K562 (cell line): Measurements from ENCODE around the gene PPARD. TPM values are rescaled to one million over a fixed set of nuclear protein-coding genes. Genes with fewer than 3 reads are reported as not detected.
A peak's percentile ranks its signal among the peaks of the same experiment; 100 is the strongest.

Experiments
- HEY1 ChIP-seq: fragments of 250-450 bp; sonication (Bioruptor Pico); IDR thresholded peaks from 2 replicates; pipeline ENCODE4 v1.5.0; 2020; ENCODE audit warnings: mild to moderate bottlenecking, moderate library complexity, borderline replicate concordance
- HNRNPH1 ChIP-seq: fragments of 200-400 bp; formaldehyde crosslinking; optimal IDR thresholded peaks from 2 replicates; pipeline ENCODE3; 2017; ENCODE audit warnings: low read depth, mild to moderate bottlenecking, low read length, moderate library complexity
- HOXB6 ChIP-seq: fragments of 250-450 bp; sonication (Bioruptor Pico); IDR thresholded peaks from 2 replicates; pipeline ENCODE4 v1.5.1; 2022; ENCODE audit warnings: mild to moderate bottlenecking, borderline replicate concordance
- KDM5B ChIP-seq: fragments of 200-600 bp; sonication (generic); IDR thresholded peaks from 2 replicates; pipeline ENCODE4 v1.6.1; 2012; ENCODE audit warnings: low read depth, mild to moderate bottlenecking, moderate library complexity, low read length, control low read depth, inconsistent platforms; ENCODE audit not compliant: insufficient replicate concordance
- KHSRP ChIP-seq: fragments of 450-650 bp; IDR thresholded peaks from 2 replicates; pipeline ENCODE4 v1.6.1; 2017
- NFIC ChIP-seq: fragments of 450-650 bp; IDR thresholded peaks from 2 replicates; pipeline ENCODE4 v1.6.1; 2017; ENCODE audit warnings: mild to moderate bottlenecking, inconsistent platforms
- RFX1 ChIP-seq: fragments of 450-650 bp; IDR thresholded peaks from 2 replicates; pipeline ENCODE4 v1.6.1; 2016; ENCODE audit warnings: mild to moderate bottlenecking, moderate library complexity
- RFX5 ChIP-seq: IDR thresholded peaks from 2 replicates; pipeline ENCODE4 v1.6.1; 2011; ENCODE audit warnings: low read depth, mild to moderate bottlenecking, improper control_type of control experiment, low read length
- ZFP30 ChIP-seq: fragments of 250-450 bp; sonication (Bioruptor Pico); IDR thresholded peaks from 2 replicates; pipeline ENCODE4 v1.8.0; 2022; ENCODE audit warnings: moderate library complexity, mild to moderate bottlenecking, inconsistent platforms, borderline replicate concordance
- polyA plus RNA-seq, 8 experiments: library from polyadenylated mRNA; depleted of rRNA in 4 of 8; stranded (reverse) in 5 of 8; unstranded in 3 of 8; fragments of >200 nt; fragmentation: Nextera tagmentation in 2 of 8; fragmentation: Illumina TruSeq in 1 of 8; extraction: Ambion mirVana in 2 of 8; extraction: Trizol in 1 of 8; gene quantifications; 2 replicates each; pipeline versions ENCODE4 v1.2.1 to v1.2.3, GENCODE V29; 2011 to 2014; ENCODE audit warnings: inconsistent platforms in 1 of 8, missing spikeins in 1 of 8
- total RNA-seq, 7 experiments: library from RNA; depleted of rRNA in 6 of 7; stranded (reverse); fragments of >200 nt in 6 of 7; fragmentation: Illumina TruSeq in 2 of 7; extraction: Trizol in 2 of 7; gene quantifications; 2 replicates each; pipeline versions ENCODE4 v1.2.1 to v1.2.3, GENCODE V29; 2011 to 2021; ENCODE audit warnings: low replicate concordance in 1 of 7
- TF ChIP-seq, protein P1 (sequence below): fragments of 450-650 bp; IDR thresholded peaks from 2 replicates; pipeline ENCODE4 v1.6.1; 2018; ENCODE audit warnings: mild to moderate bottlenecking, low read depth; ENCODE audit not compliant: partially characterized antibody
- TF ChIP-seq, protein P2 (sequence below): fragments of 200-800 bp; sonication (Bioruptor generic); IDR thresholded peaks from 2 replicates; pipeline ENCODE4 v1.6.1; 2017; ENCODE audit warnings: missing genetic modification characterization, missing compliant biosample characterization
- TF ChIP-seq, protein P3 (sequence below), 2 experiments: fragments of 450-650 bp in 1 of 2; sonication (generic) in 1 of 2; formaldehyde crosslinking; conservative IDR thresholded peaks; 2 replicates each; pipeline versions ENCODE4 v1.4.0 to v1.8.1; 2020 to 2022; ENCODE audit warnings: mild to moderate bottlenecking in 1 of 2, missing genetic modification reagents in 1 of 2
- TF ChIP-seq, protein P4 (sequence below): fragments of 450-650 bp; IDR thresholded peaks from 2 replicates; pipeline ENCODE4 v1.6.1; 2017; ENCODE audit warnings: antibody characterized with exemption
- TF ChIP-seq, protein P5 (sequence below): fragments of 250-450 bp; sonication (Bioruptor Pico); IDR thresholded peaks from 2 replicates; pipeline ENCODE4 v1.9.0; 2021; ENCODE audit warnings: mild to moderate bottlenecking, inconsistent platforms

The PPARD gene
- total and polyA plus RNA-seq, 9 of the 15 experiments (the other 6 are each of a cell fraction or from before 2014, with no cell fraction given): 0.14 to 13.2 (median 3.8) TPM

DNA sequence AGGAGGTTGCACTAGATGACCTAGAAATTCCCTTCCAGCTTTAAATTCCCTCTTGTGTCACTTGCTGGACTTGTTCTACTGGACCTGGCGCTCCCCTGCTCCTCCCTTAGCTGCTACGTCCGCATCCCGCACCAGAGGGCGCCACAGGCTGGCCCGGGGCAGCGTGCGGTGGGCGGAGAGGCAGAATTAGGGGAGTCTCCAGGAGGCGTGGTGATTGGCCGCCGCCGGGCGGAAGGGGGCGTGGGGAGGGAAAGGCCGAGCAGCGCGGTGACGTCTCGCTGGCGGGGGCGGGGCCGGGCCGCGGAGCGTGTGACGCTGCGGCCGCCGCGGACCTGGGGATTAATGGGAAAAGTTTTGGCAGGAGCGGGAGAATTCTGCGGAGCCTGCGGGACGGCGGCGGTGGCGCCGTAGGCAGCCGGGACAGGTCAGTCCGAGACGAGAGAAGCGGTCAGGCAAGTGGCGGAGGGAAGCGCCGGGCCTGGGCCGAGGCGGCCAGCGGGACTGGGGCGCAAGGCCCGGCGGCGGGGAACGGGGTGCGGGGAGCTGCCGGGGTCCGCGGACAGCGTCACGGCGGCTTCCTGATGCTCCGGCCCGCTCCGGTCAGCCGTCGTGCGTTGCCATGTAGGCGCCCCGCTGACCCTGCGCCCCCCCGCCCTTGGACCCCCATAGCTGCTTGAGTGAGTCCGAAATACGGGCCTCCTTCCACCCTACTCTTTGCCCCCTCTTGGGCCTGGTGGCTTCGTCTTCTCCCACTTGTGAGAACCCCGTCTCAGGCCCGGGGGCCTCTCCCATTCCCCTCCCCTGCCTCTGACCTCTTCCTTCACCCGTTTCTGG, at the start of gene PPARD (continued):
- TF ChIP-seq KDM5B (no peak), NFIC (0 out of 2 replicates have a peak, but pooled peaks have one; percentile 8), RFX5 (no peak), KHSRP (no peak), HEY1 (no peak), HOXB6 (no peak), HNRNPH1 (no peak), RFX1 (no peak), ZFP30 (CRISPR knock-in tag) (no peak)
- TF ChIP-seq, protein P1, sequence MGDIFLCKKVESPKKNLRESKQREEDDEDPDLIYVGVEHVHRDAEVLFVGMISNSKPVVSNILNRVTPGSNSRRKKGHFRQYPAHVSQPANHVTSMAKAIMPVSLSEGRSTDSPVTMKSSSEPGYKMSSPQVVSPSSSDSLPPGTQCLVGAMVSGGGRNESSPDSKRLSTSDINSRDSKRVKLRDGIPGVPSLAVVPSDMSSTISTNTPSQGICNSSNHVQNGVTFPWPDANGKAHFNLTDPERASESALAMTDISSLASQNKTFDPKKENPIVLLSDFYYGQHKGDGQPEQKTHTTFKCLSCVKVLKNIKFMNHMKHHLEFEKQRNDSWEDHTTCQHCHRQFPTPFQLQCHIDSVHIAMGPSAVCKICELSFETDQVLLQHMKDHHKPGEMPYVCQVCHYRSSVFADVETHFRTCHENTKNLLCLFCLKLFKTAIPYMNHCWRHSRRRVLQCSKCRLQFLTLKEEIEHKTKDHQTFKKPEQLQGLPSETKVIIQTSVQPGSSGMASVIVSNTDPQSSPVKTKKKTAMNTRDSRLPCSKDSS: no peak
- TF ChIP-seq, protein P2, sequence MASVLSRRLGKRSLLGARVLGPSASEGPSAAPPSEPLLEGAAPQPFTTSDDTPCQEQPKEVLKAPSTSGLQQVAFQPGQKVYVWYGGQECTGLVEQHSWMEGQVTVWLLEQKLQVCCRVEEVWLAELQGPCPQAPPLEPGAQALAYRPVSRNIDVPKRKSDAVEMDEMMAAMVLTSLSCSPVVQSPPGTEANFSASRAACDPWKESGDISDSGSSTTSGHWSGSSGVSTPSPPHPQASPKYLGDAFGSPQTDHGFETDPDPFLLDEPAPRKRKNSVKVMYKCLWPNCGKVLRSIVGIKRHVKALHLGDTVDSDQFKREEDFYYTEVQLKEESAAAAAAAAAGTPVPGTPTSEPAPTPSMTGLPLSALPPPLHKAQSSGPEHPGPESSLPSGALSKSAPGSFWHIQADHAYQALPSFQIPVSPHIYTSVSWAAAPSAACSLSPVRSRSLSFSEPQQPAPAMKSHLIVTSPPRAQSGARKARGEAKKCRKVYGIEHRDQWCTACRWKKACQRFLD (CRISPR knock-in tag): no peak
- TF ChIP-seq, protein P3, sequence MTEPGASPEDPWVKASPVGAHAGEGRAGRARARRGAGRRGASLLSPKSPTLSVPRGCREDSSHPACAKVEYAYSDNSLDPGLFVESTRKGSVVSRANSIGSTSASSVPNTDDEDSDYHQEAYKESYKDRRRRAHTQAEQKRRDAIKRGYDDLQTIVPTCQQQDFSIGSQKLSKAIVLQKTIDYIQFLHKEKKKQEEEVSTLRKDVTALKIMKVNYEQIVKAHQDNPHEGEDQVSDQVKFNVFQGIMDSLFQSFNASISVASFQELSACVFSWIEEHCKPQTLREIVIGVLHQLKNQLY (CRISPR knock-in tag; conservative IDR thresholded peaks at IDR 0.05): no peak
- TF ChIP-seq, protein P4, sequence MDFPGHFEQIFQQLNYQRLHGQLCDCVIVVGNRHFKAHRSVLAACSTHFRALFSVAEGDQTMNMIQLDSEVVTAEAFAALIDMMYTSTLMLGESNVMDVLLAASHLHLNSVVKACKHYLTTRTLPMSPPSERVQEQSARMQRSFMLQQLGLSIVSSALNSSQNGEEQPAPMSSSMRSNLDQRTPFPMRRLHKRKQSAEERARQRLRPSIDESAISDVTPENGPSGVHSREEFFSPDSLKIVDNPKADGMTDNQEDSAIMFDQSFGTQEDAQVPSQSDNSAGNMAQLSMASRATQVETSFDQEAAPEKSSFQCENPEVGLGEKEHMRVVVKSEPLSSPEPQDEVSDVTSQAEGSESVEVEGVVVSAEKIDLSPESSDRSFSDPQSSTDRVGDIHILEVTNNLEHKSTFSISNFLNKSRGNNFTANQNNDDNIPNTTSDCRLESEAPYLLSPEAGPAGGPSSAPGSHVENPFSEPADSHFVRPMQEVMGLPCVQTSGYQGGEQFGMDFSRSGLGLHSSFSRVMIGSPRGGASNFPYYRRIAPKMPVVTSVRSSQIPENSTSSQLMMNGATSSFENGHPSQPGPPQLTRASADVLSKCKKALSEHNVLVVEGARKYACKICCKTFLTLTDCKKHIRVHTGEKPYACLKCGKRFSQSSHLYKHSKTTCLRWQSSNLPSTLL: no peak
- TF ChIP-seq, protein P5, sequence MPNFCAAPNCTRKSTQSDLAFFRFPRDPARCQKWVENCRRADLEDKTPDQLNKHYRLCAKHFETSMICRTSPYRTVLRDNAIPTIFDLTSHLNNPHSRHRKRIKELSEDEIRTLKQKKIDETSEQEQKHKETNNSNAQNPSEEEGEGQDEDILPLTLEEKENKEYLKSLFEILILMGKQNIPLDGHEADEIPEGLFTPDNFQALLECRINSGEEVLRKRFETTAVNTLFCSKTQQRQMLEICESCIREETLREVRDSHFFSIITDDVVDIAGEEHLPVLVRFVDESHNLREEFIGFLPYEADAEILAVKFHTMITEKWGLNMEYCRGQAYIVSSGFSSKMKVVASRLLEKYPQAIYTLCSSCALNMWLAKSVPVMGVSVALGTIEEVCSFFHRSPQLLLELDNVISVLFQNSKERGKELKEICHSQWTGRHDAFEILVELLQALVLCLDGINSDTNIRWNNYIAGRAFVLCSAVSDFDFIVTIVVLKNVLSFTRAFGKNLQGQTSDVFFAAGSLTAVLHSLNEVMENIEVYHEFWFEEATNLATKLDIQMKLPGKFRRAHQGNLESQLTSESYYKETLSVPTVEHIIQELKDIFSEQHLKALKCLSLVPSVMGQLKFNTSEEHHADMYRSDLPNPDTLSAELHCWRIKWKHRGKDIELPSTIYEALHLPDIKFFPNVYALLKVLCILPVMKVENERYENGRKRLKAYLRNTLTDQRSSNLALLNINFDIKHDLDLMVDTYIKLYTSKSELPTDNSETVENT (CRISPR knock-in tag): peak; percentile 40; the same call in 1 of the 2 replicates
